CD4-positive, alpha-beta T cell treated with Interleukin-6 for 4 hours (primary cell): Measurements from ENCODE around the gene CD163.
A peak's percentile ranks its signal among the peaks of the same experiment; 100 is the strongest.
"Not testable (repeated sequence)": the region's sequence is repeated elsewhere in the genome, so short reads cannot be mapped to it uniquely, and the experiment has no call there.

Source experiments
- DNase-seq: peaks from one replicate; pipeline ENCODE4 v3.0.0-alpha.2; 2020; ENCODE audit warnings: mixed read lengths

CD163 gene

GRCh38 chr12:7503686-7504415 is at the start of gene CD163:
Gene CD163, minus strand, starts transcription at chr12:7503777. Its CDS starts 87 bp downstream, at chr12:7503690.
- no peak for DNase-seq

GRCh38 chr12:7542813-7543212 is 39.2 kb upstream of the CD163 start:
- DNase-seq, result no peak

- DNase-seq, result no peak
These were observed 38.5 kb upstream of the CD163 start for GRCh38 chr12:7542046-7542445.

- no peak for DNase-seq
These were observed 10.8 kb upstream of the CD163 start for GRCh38 chr12:7514416-7514815.

DNA sequence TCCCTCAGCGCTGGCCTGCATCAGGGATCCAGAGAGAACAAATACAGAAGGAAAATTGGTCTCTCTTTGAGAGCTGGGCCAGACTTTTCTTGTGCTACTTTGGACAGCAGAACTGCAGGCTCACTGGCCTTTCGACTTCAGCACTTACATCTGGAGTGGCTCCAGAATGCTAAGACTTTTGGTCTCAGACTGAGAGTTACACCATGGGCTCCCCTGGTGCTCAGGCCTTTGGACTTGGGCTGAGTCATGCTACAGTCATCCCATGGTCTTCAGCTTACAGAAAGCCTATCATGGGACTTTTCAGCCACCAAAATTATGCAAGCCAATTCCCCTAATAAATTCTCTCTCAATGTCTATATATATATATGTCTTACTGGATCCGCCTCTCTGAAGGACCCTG is 9.0 kb upstream of the CD163 start:
- DNase-seq, result no peak

- not testable (repeated sequence) for DNase-seq
These were observed 6.4 kb upstream of the CD163 start for GRCh38 chr12:7509793-7510470.

DNA sequence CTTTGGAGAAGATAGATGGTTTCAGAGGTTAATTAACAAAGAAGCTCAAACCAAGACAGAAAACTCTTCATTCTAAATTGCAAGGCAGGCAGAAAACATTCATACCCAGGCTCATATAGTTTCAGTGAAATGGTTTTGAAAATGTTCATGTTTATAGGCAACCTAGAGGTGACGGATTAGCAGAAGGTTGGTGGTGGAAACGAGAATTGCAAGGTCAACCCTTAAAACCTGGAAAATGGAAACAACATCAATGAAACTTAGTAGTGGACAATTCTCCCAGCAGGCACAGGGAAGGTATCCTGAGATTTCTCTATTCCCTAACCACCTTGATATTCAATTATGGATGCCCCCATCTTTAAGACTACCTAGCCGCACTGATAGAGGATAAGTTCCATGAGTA is 965 bp downstream of the CD163 start:
- no peak for DNase-seq

- DNase-seq, result no peak
These were observed 2.5 kb downstream of the CD163 start for GRCh38 chr12:7501031-7501588.

DNA sequence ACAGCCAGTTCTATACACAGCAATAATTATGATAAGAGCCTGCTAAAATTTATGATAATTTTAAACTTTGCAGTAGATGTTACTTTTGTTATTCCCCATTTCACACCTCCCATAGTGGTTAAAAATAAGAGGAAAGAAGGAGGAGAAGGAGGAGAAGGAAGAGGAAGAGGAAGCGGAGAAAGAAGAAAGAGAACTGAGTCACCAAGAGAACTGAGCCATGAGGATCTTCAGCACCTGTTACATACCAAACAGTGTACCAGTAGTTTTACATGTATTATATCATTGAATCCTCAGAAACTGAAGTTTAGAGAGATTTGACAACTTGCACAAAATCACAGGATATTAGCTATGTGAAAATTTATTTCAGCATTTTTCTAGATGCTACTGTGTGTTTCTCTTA is 3.9 kb downstream of the CD163 start:
- DNase-seq, result no peak

GRCh38 chr12:7498809-7499208 is 4.8 kb downstream of the CD163 start:
- DNase-seq, result no peak

DNA sequence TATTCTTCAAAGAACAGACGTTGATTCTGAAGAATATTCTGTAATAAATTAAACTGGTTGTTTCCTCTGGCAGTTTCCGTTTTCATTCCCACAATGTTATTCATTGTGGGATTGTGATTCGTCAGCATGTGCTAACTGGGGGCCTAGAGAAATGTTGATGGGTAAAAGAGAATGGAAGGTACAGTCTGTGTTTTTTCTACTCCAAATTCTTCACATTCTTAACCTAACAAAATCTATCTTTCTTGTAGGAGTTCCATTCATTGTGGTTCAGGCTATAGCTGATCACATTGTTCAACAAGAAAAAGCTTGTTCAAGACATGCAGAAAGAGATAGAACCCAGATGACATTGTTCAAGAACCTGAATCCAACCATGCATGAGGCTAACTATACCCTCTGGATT is 5.9 kb downstream of the CD163 start:
- DNase-seq, result no peak

GRCh38 chr12:7496451-7496850 is 7.1 kb downstream of the CD163 start:
- no peak for DNase-seq

- no peak for DNase-seq
These were observed 8.4 kb downstream of the CD163 start for GRCh38 chr12:7495136-7495535.

GRCh38 chr12:7493006-7493405 is 10.6 kb downstream of the CD163 start:
- DNase-seq, result no peak

- DNase-seq, result no peak
These were observed 17.1 kb downstream of the CD163 start for GRCh38 chr12:7486512-7486911.

- no peak for DNase-seq
These were observed 18.5 kb downstream of the CD163 start for GRCh38 chr12:7485095-7485494.

GRCh38 chr12:7483343-7483742 is 20.2 kb downstream of the CD163 start:
- DNase-seq, result no peak

- DNase-seq, result no peak
These were observed 23.8 kb downstream of the CD163 start for GRCh38 chr12:7479771-7480170.

- DNase-seq, result no peak
These were observed 31.5 kb downstream of the CD163 start for GRCh38 chr12:7472060-7472459.

DNA sequence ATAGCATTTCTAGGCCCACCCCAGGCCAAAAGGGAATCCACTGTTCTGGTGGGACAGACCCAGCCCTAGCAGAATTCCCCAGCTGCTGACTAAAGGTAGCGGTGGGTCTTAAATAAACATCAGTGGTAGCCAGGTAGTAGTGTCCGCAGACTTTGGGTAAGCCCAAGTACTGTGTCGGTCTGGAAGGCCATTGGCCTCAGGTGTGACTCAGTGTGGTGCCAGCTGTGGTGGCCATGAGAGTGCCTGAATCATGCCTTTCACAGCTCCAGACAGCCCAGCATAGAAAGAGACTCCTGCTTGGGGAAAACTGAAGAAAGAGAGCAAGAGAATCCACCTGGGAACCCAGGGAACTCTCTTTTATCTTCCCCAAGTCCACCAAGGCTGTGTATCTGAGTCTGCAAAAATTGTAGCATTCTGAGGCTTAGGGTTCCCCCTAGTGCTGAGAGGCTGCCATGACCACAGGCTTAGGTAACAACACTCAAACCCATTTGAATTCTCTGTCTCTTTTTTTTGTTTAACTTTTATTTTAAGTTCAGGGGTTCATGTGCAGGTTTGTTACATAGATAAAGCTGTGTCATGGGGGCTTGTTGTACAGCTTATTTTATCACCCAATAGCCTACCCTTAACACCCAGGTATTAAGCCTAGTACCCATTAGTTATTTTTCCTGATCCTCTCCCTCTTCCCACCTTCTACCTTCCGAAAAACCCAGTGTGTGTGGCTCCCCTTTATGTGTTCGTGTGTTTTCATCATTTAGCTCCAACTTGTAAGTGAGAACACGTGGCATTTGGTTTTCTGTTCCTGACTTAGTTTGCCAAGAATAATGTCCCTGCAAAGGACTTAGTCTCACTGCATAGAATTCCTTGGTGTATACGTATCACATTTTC is 43.0 kb downstream of the CD163 start:
- DNase-seq, result peak; percentile 54

DNA sequence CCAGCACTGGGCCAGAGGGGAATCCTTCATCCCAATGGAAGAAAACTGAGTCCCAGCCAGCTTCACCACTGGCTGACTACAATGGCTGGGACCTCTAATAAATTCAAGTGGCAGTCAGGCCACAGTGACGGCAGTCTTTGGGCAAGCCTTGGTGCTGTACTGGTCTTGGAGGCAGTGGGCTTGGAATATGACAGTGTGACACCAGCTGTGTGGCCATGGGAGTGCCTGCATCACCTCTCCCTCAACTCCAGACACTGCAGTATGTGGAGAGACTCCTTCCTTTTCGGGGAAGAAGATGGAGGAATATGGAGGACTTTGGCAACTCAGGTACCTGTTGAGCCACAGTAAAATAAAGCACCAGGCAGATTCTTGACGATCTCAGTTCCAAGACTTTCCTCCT is 43.6 kb downstream of the CD163 start:
- no peak for DNase-seq

- DNase-seq, result no peak
These were observed 51.8 kb downstream of the CD163 start for GRCh38 chr12:7451756-7452155.

- DNase-seq, result no peak
These were observed 52.9 kb downstream of the CD163 start for GRCh38 chr12:7450667-7451066.
